ENCODE results near the gene FHOD1.

FHOD1 gene

DNA sequence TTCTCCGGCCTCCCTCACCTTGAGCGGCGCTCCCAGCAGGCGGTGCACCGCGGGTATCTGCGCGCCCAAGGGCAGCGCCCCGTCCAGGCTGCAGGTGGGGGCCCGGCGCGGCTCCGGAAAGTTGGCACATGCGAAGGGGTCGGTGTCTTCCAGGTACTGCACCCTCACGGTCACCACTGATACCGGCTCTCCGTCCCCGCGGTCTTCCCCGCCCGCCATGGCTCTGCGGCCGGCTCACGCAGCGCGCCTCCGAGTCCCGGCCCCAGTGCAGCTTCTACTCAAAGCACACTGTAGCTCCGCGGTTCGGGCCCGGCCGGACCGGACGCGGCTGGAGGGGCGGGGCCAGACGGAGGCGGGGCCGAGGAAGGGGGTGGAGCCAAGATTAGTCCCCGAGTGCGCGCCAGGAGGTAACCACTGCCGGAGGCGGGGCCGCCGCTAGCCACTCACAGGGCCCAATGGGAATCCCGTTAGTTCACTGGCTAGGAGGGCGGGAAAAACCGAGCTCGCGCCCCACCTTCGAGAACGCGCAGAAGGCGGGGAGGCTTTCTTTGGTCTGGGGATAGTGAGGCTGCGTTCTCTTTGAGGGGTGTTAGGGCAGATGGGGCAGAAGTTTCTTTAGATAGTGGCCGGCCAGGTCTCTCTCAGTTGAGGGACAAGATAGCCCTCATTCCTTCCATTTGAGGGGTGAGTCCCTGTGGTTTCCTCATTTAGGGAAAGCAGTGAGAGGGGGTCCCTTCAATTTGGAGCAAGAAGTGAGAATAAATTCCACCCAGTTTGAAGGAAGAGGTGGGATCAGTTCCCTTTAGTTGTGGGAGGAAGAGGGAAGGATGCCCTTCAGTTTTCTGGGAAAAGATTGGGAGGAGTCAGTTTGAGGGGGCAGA is at the start of gene FHOD1:
TSS of gene FHOD1 (minus strand) at position 290 of the 881 bp plus-strand sequence. CDS start at position 219, 71 bp downstream.
- peak; percentile 97 for DNase-seq (ENCODE audit: low spot score)

DNA sequence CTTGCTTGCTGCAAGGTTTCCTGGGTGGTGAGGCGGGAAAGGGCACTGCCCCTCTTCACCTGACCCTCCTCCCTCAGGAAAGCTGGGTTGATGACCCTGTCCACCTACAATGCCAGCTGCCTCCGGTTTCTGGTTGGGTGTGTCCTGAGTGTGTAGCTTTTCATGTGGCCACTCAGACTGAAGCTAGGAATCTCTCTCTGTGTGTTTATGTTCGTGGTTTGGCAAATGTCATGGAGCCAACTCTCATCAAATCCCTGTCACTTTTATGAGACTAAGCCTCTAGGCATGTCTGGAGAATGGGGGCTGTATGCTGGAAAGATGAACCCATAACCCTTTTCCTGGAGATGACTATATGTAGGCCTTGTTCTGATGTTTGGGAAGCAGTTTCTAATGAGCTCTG is 49.1 kb upstream of the FHOD1 start:
- DNase-seq (ENCODE audit: low spot score) = no peak

DNA sequence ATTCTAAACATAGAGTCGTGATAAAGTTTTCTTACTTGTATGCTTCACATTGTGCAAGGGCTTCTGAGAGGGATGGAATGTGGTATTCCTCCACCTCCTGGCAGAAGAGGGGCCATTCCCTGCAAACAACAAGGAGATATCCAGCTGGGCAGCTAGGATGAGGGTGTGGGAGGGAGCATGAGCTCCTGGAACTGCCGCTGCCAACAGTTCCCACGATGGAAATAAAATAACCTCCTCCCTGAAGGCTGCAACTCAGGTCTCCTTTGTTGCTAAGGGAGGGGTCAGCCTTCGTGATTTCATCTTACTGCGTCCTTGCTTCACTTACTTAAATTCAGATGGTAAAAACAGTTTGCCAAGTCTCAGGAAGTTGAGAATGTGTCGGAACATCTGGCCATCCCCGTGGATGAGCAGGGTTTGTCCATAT is 47.7 kb upstream of the FHOD1 start:
- DNase-seq (ENCODE audit: low spot score) = no peak

DNA sequence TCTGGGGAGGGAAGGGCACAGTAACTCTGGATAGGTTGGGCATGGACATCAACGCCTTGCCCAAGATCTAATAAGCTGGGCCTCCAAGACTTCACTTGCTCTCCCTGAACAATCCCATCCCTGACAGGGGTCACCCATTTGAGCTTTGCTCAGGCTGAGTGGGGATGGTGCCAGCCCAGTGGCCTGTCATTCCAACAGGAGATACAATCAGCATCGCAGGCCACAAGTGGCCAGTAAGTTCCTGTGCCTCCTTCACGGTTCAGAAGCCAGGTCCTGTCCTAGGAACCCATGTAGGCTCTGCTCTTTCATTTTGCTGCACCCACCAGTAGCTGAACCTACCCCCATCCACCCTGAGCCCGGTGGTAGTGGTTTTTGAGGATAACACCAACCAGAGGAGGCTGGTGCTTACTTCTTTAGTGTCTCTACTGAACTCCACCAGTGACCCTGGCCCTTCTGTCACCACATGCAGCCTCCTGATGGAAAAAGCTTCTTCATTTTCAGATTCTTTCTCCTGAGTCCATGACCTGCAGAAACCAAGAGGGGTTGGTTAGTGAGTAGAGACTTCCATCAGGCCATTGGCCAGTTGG is 47.0 kb upstream of the FHOD1 start:
- no peak for DNase-seq (ENCODE audit: low spot score)

- DNase-seq (ENCODE audit: low spot score) = no peak
Measured at GRCh38 chr16:67291461-67291860, 44.2 kb upstream of the FHOD1 start.

DNA sequence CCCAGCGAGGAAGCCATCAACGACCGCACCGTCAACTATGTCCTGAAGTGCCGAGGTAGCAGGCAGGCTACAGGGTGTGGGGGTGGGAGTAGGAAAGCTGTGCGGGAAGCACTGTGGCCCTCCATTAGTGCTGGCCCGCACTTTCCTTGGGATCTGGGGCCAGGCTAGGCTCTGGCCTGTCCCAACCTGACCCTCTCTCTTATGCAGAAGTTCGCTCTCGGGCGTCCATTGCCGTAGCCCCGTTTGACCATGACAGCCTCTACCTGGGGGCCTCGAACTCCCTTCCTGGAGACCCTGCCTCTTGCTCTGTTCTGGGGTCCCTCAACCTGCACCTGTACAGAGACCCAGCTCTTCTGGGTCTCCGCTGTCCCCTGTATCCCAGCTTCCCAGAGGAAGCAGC is 40.7 kb upstream of the FHOD1 start:
- DNase-seq (ENCODE audit: low spot score) = no peak

DNA sequence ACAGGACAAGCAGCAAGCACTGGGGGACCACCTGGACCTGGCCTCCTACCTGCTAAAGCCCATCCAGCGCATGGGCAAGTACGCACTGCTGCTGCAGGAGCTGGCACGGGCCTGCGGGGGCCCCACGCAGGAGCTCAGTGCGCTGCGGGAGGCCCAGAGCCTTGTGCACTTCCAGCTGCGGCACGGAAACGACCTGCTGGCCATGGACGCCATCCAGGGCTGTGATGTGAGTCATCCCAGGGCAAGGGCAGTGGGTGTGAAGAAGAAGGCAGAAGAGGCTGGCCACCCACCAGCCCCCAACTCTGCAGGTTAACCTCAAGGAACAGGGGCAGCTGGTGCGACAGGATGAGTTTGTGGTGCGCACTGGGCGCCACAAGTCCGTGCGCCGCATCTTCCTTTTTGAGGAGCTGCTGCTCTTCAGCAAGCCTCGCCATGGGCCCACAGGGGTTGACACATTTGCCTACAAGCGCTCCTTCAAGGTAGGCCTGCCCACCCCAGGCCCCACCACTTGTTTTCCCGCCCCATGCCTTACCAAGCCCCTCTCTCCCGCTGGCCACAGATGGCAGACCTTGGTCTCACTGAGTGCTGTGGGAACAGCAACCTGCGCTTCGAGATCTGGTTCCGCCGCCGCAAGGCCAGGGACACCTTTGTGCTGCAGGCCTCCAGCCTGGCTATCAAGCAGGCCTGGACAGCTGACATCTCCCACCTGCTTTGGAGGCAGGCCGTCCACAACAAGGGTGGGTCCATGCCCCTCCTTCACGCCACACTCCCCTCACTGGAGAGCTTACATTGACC is 39.4 kb upstream of the FHOD1 start:
- no peak for DNase-seq (ENCODE audit: low spot score)

GRCh38 chr16:67284699-67285646 is 37.7 kb upstream of the FHOD1 start:
- DNase-seq (ENCODE audit: low spot score) = peak; percentile 75

DNA sequence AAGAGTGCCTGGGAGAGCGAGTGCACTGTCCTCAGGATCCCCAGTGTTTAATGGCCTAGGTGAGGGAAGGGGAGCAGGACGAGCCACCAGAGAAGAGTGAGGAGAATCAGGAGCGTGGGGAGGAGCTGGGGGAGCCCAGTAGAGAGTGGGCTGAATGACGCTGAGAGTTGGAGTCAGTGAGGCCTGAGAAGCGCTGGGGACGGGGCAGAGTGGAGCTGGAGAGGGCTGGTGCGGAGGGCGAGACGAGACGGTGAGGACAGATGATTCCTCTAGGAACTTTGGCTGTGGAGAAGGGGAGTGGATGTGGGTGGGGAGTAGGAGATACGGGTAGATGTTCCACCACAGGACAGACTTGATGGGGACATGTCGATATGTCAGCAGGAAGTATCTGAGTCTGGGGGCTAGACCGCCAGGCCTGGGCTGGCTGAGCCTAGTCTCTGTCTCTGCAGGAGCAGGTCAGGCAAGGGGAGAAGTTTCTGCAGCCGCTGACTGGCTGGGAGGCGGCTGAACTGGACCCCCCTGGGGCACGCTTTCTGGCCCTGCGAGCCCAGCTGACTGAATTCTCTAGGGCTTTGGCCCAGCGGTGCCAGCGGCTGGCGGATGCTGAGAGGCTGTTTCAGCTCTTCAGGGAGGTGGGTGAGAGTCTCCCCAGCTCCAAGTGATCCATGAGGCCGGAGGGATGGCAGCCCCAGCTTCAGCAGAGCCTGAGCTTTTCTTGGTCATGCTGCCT is 36.7 kb upstream of the FHOD1 start:
- no peak for DNase-seq (ENCODE audit: low spot score)

- no peak for DNase-seq (ENCODE audit: low spot score)
Measured at GRCh38 chr16:67283039-67283825, 36.0 kb upstream of the FHOD1 start.

GRCh38 chr16:67282447-67282805 is 35.1 kb upstream of the FHOD1 start:
- DNase-seq (ENCODE audit: low spot score) = no peak

DNA sequence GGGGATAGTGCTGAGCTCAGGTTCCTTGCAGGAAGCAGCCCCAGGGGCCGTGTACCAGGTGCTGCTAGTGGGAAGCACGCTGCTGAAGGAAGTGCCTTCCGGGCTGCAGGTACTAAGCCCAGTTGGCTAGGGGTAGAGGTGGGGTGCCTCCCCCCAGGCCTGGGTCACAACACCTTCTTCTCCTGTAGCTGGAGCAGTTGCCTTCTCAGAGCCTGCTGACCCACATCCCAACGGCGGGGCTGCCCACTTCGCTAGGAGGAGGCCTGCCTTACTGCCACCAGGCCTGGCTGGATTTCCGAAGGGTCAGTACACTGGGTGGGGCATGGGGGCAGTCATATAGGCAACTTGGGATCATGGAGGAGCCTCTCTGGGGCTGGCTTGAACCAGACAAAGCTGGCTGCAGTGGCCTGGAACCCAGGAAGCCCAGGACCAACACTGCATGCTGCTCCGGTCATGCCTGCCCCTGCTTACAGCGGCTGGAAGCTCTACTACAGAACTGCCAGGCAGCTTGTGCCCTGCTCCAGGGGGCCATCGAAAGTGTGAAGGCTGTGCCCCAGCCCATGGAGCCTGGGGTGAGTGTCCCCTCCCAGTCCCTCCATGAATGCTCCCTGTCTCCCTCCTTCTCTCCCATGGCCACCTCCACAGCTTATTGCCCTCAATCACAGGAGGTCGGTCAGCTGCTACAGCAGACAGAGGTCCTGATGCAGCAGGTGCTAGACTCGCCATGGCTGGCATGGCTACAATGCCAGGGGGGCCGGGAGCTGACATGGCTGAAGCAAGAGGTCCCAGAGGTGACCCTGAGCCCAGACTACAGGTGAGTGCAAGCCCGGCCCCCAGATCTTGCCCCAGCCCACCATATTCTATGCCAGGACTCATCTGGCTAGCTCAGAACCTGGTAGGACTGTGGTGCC is 34.5 kb upstream of the FHOD1 start:
- no peak for DNase-seq (ENCODE audit: low spot score)

DNA sequence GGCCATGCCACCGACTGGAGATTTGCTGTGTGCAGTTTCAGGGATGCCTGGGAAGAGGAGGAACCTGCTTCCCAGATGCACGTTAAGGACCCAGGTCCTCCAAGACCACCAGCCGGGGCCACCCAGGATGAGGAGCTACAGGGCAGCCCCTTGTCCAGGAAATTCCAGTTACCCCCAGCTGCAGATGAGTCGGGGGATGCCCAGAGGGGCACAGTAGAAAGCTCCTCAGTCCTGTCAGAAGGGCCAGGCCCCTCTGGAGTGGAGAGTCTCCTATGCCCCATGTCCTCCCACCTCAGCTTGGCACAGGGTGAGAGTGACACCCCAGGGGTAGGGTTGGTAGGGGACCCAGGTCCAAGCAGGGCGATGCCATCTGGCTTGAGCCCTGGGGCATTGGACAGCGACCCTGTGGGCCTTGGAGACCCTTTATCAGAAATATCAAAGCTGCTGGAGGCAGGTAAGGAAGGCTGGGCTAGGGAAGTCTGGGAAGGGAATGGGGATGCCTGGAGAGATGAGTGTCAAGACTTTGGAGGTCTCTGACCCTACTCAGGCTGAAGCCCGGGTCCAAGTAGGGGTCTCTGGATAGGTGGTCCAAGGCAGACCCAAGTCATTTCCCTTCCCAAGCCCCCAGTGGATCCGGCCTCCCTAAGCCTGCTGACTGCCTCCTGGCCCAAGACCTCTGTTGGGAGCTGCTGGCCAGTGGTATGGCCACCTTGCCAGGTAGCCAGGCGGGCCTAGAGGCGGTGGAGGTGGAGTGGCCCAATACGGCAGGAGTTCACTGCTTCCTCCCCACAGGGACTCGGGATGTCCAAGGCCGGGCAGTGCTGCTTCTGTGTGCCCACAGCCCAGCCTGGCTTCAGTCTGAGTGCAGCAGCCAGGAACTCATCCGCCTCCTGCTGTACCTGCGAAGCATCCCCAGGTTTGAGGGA is 33.1 kb upstream of the FHOD1 start:
- DNase-seq (ENCODE audit: low spot score) = no peak

- DNase-seq (ENCODE audit: low spot score) = peak; percentile 82
Measured at GRCh38 chr16:67279296-67280089, 32.2 kb upstream of the FHOD1 start, which contains the start of gene PLEKHG4. TSS of gene PLEKHG4 (plus strand) at chr16:67279532. CDS start at chr16:67280045, 513 bp downstream.

DNA sequence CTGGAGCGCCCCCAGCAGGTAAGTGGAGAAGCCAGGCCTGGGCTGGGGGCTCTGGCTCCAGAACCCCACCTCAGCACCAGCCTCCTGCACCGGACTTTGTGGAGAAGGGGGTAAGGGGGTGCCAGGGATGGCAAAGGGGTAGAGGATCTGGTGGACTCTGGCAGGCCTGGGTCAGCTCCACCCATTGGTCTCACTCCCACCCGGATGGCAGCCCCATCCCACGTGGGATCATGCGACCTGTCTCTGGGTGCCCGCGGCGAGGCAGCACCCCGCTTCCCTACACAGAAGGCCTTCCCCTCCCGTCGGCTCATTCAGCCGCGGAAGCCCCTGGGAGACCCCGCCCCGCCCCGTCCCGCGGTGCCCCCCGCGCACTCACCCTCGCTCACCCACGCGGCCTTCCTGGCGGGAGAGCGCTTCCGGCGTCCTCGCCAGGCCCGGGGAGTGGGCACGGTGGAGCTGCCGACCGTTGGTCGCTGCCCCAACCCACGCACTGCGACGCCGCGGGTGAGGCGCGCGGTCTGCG is 31.6 kb upstream of the FHOD1 start:
- no peak for DNase-seq (ENCODE audit: low spot score)

DNA sequence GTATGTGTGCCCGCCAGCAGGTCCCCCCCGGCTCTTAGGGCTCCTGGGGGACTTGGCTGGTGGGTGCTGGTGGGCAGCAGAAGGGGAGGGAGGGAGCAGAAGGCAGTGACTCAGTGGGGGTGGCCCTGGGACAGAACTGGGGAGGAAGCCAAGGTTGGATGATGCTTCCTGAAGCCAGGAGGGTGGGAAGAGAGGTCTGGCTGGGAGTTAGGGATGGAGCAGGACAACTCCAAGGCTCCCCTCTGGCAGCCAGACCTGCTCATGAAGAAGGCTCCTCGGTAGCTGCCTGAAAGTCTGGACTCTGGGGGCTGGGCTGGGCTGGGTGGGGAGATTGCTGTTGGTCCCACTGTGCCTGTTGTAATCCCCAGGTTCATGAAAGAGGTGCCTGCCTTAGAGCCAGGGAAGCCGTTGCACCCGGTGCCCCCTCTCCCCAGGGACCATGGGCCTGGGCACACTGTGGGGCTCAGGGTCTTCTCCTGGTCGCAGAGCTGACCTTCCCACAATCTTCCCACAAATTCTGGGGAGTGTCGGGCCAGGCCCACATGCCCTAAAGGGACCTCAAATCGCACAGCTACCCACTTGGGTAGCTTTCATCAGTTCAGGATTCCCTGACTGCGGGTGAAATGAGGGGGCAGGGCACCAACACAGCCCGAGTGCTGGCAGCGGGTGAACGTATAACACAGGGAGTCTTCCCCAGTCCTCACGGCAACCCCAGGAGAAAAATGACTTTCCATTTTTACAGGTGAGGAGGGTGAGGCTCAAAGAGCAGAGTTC is 30.9 kb upstream of the FHOD1 start:
- no peak for DNase-seq (ENCODE audit: low spot score)
